K562 (cell line): ENCODE data around the gene HIVEP3. TPM values are rescaled to one million over a fixed set of nuclear protein-coding genes. Genes with fewer than 3 reads are reported as not detected.

Experiments used
- ATF1 ChIP-seq, 2 experiments: fragments of 450-650 bp in 1 of 2; IDR thresholded peaks; 2 replicates each; pipeline ENCODE4 v1.6.1; 2016; ENCODE audit warnings: missing compliant biosample characterization in 1 of 2, missing genetic modification characterization in 1 of 2
- CHD7 ChIP-seq: fragments of 200-600 bp; sonication (generic); IDR thresholded peaks from one replicate; pipeline ENCODE4 v1.6.1; 2012; ENCODE audit warnings: mild to moderate bottlenecking, low read depth, low read length, inconsistent platforms
- CREB5 ChIP-seq: fragments of 250-450 bp; sonication (Bioruptor Pico); IDR thresholded peaks from 2 replicates; pipeline ENCODE4 v1.5.0; 2020; ENCODE audit warnings: mild to moderate bottlenecking
- ELF4 ChIP-seq: fragments of 450-650 bp; formaldehyde crosslinking; IDR thresholded peaks from 2 replicates; pipeline ENCODE4 v1.4.0; 2022; ENCODE audit warnings: missing genetic modification characterization
- KLF10 ChIP-seq: fragments of 250-450 bp; sonication (Bioruptor Pico); IDR thresholded peaks from 2 replicates; pipeline ENCODE4 v1.6.1; 2021; ENCODE audit warnings: matching md5 sums
- MTA2 ChIP-seq: fragments of 450-650 bp; IDR thresholded peaks from 2 replicates; pipeline ENCODE4 v1.6.1; 2016; ENCODE audit warnings: low read depth
- NCOR1 ChIP-seq: fragments of 450-650 bp; IDR thresholded peaks from 2 replicates; pipeline ENCODE4 v1.6.1; 2016; ENCODE audit warnings: mild to moderate bottlenecking, moderate library complexity
- RAD51 ChIP-seq: fragments of 450-650 bp; IDR thresholded peaks from 2 replicates; pipeline ENCODE4 v1.7.1; 2016; ENCODE audit warnings: low read depth, mild to moderate bottlenecking, borderline replicate concordance
- SMARCA4 ChIP-seq: fragments of 450-650 bp; IDR thresholded peaks from 2 replicates; pipeline ENCODE4 v1.6.1; 2016
- ZNF347 ChIP-seq: fragments of 450-650 bp; formaldehyde crosslinking; IDR thresholded peaks from 2 replicates; pipeline ENCODE4 v1.4.0; 2020; ENCODE audit warnings: low read depth, mild to moderate bottlenecking, moderate library complexity
- ZNF512 ChIP-seq: IDR thresholded peaks from 2 replicates; pipeline ENCODE4 v1.6.1; 2016; ENCODE audit warnings: missing genetic modification characterization, missing compliant biosample characterization
- polyA plus RNA-seq, 8 experiments: library from polyadenylated mRNA; depleted of rRNA in 4 of 8; stranded (reverse) in 5 of 8; unstranded in 3 of 8; fragments of >200 nt; fragmentation: Nextera tagmentation in 2 of 8; fragmentation: Illumina TruSeq in 1 of 8; extraction: Ambion mirVana in 2 of 8; extraction: Trizol in 1 of 8; gene quantifications; 2 replicates each; pipeline versions ENCODE4 v1.2.1 to v1.2.3, GENCODE V29; 2011 to 2014; ENCODE audit warnings: inconsistent platforms in 1 of 8, missing spikeins in 1 of 8
- total RNA-seq, 7 experiments: library from RNA; depleted of rRNA in 6 of 7; stranded (reverse); fragments of >200 nt in 6 of 7; fragmentation: Illumina TruSeq in 2 of 7; extraction: Trizol in 2 of 7; gene quantifications; 2 replicates each; pipeline versions ENCODE4 v1.2.1 to v1.2.3, GENCODE V29; 2011 to 2021; ENCODE audit warnings: low replicate concordance in 1 of 7

HIVEP3 gene
- total and polyA plus RNA-seq, 9 of the 15 experiments (the other 6 are each of a cell fraction or from before 2014, with no cell fraction given) = 0.09 to 0.58 (median 0.34) TPM; not detected in 1

- TF ChIP-seq CHD7 (no peak), CREB5 (CRISPR knock-in tag) (no peak), ELF4 (CRISPR knock-in tag) (no peak), ZNF512 (tag) (0 out of 2 replicates have a peak, but pooled peaks have one; percentile 21), KLF10 (CRISPR knock-in tag) (no peak), RAD51 (no peak), MTA2 (no peak), SMARCA4 (peak; percentile 55; the same call in 1 of the 2 replicates), NCOR1 (peak; percentile 37; the same call in 1 of the 2 replicates), ZNF347 (CRISPR knock-in tag) (no peak), ATF1 (CRISPR knock-in tag; IDR thresholded peaks at IDR 0.05) (no peak), ATF1 (tag; IDR thresholded peaks at IDR 0.05) (peak; percentile 48; the same call in 1 of the 2 replicates)
These were observed 56.1 kb downstream of the HIVEP3 start (continued) for GRCh38 chr1:41862384-41863221.
